SK-N-SH treated with all-trans-retinoic acid at 6 μM for 48 hours (cell line): ENCODE data around the gene C3orf62.

Experiments
- ATAC-seq: fragments of 200-7000 bp; cut with Tn5 transposase; 3 replicates; pipeline ENCODE4 v1.9.1; 2020; ENCODE audit warnings: mild to moderate bottlenecking, moderate library complexity
- ARNTL ChIP-seq: fragments of 450-650 bp; formaldehyde crosslinking; IDR thresholded peaks from 2 replicates; pipeline ENCODE4 v1.5.0; 2020; ENCODE audit warnings: low read depth, mild to moderate bottlenecking, moderate library complexity, borderline replicate concordance
- BACH2 ChIP-seq: fragments of 250-450 bp; sonication (Bioruptor Pico); IDR thresholded peaks from 2 replicates; pipeline ENCODE4 v1.9.0; 2021; ENCODE audit warnings: mild to moderate bottlenecking, borderline replicate concordance
- CSDC2 ChIP-seq: fragments of 250-450 bp; sonication (Bioruptor Pico); IDR thresholded peaks from 2 replicates; pipeline ENCODE4 v1.5.0; 2020; ENCODE audit warnings: mild to moderate bottlenecking, moderate library complexity
- ESRRG ChIP-seq: fragments of 250-450 bp; sonication (Bioruptor Pico); IDR thresholded peaks from 2 replicates; pipeline ENCODE4 v1.6.1; 2021; ENCODE audit warnings: mild to moderate bottlenecking
- GLIS3 ChIP-seq: fragments of 250-450 bp; sonication (Bioruptor Pico); IDR thresholded peaks from 2 replicates; pipeline ENCODE4 v1.5.0; 2020; ENCODE audit warnings: mild to moderate bottlenecking, moderate library complexity
- ISL1 ChIP-seq: fragments of 250-450 bp; sonication (Bioruptor Pico); IDR thresholded peaks from 2 replicates; pipeline ENCODE4 v2.1.2; 2022; ENCODE audit warnings: mild to moderate bottlenecking, moderate library complexity
- OSR1 ChIP-seq: fragments of 250-450 bp; sonication (Bioruptor Pico); IDR thresholded peaks from 2 replicates; pipeline ENCODE4 v1.8.0; 2022; ENCODE audit warnings: moderate library complexity, mild to moderate bottlenecking, inconsistent platforms
- PPARA ChIP-seq: fragments of 250-450 bp; sonication (Bioruptor Pico); IDR thresholded peaks from 2 replicates; pipeline ENCODE4 v1.5.0; 2020; ENCODE audit warnings: mild to moderate bottlenecking, borderline replicate concordance
- RARB ChIP-seq: fragments of 250-450 bp; sonication (Bioruptor Pico); IDR thresholded peaks from 2 replicates; pipeline ENCODE4 v1.8.0; 2021; ENCODE audit warnings: mild to moderate bottlenecking, moderate library complexity
- SNAI2 ChIP-seq: fragments of 250-450 bp; sonication (Bioruptor Pico); IDR thresholded peaks from 2 replicates; pipeline ENCODE4 v1.5.0; 2020; ENCODE audit warnings: mild to moderate bottlenecking, moderate library complexity
- TCF4 ChIP-seq: fragments of 250-450 bp; sonication (Bioruptor Pico); IDR thresholded peaks from 2 replicates; pipeline ENCODE4 v1.8.0; 2021; ENCODE audit warnings: mild to moderate bottlenecking, moderate library complexity, borderline replicate concordance
- TOX ChIP-seq: fragments of 250-450 bp; sonication (Bioruptor Pico); IDR thresholded peaks from 2 replicates; pipeline ENCODE4 v1.8.0; 2021; ENCODE audit warnings: mild to moderate bottlenecking, moderate library complexity, borderline replicate concordance
- ZC3H10 ChIP-seq: fragments of 250-450 bp; sonication (Bioruptor Pico); IDR thresholded peaks from 2 replicates; pipeline ENCODE4 v1.5.1; 2021; ENCODE audit warnings: mild to moderate bottlenecking, moderate library complexity
- ZFP3 ChIP-seq: fragments of 250-450 bp; sonication (Bioruptor Pico); IDR thresholded peaks from 2 replicates; pipeline ENCODE4 v1.5.0; 2020; ENCODE audit warnings: mild to moderate bottlenecking, moderate library complexity
- ZFP30 ChIP-seq: fragments of 450-650 bp; formaldehyde crosslinking; IDR thresholded peaks from 2 replicates; pipeline ENCODE4 v1.5.0; 2022; ENCODE audit warnings: mild to moderate bottlenecking, moderate library complexity
- ZNF565 ChIP-seq: fragments of 450-650 bp; formaldehyde crosslinking; conservative IDR thresholded peaks from 2 replicates; pipeline ENCODE4 v1.5.0; 2020; ENCODE audit warnings: low read depth, mild to moderate bottlenecking, moderate library complexity
- ZNF8 ChIP-seq: fragments of 450-650 bp; formaldehyde crosslinking; IDR thresholded peaks from 2 replicates; pipeline ENCODE4 v1.5.0; 2020; ENCODE audit warnings: mild to moderate bottlenecking, moderate library complexity
- TF ChIP-seq, protein P1 (sequence below): fragments of 250-450 bp; sonication (Bioruptor Pico); IDR thresholded peaks from 2 replicates; pipeline ENCODE4 v1.8.0; 2021; ENCODE audit warnings: low read depth, mild to moderate bottlenecking, moderate library complexity, borderline replicate concordance
- TF ChIP-seq, protein P2 (sequence below): fragments of 250-450 bp; sonication (Bioruptor Pico); IDR thresholded peaks from 2 replicates; pipeline ENCODE4 v1.5.1; 2021; ENCODE audit warnings: mild to moderate bottlenecking, moderate library complexity
- TF ChIP-seq, protein P3 (sequence below): fragments of 250-450 bp; sonication (Bioruptor Pico); IDR thresholded peaks from 2 replicates; pipeline ENCODE4 v1.5.0; 2020; ENCODE audit warnings: mild to moderate bottlenecking, moderate library complexity
- TF ChIP-seq, protein P4 (sequence below): fragments of 250-450 bp; sonication (Bioruptor Pico); IDR thresholded peaks from 2 replicates; pipeline ENCODE4 v1.8.0; 2020; ENCODE audit warnings: mild to moderate bottlenecking, moderate library complexity, borderline replicate concordance

The C3orf62 gene

DNA sequence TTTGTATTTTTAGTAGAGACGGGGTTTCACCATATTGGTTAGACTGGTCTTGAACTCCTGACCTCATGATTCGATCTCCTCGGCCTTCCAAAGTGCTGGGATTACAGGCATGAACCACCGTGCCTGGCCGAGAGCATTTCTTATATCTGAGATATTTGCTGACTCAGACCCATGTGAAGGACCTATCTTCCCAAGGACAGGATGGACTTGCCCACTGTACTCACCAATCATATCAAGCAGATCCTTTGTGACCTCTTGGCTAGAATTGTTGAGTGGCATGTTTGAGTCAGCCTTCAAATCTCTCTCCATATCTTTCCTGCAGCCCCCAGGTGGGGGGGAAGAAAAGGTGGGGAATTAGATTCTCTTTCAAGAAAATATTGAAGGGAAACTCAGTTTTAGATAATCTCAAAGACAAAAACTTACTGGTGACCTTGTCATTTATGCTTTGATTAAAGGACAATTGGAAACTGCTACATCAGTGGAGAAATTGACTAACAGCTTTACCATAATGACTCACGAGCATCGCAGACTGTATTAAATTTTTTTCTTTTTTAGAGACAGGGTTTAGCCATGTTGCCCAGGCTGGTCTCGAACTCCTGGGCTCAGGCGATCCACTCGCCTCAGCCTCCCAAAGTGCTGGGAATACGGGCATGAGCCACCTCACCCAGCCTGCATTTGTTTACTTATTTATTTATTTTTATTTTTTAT is 3.1 kb downstream of the C3orf62 start:
- no peak for ATAC-seq
- TF ChIP-seq TOX (no peak), ZNF8 (CRISPR knock-in tag) (no peak), ZFP3 (CRISPR knock-in tag) (no peak), RARB (no peak), OSR1 (CRISPR knock-in tag) (no peak), ESRRG (CRISPR knock-in tag) (no peak), ISL1 (CRISPR knock-in tag) (no peak)

DNA sequence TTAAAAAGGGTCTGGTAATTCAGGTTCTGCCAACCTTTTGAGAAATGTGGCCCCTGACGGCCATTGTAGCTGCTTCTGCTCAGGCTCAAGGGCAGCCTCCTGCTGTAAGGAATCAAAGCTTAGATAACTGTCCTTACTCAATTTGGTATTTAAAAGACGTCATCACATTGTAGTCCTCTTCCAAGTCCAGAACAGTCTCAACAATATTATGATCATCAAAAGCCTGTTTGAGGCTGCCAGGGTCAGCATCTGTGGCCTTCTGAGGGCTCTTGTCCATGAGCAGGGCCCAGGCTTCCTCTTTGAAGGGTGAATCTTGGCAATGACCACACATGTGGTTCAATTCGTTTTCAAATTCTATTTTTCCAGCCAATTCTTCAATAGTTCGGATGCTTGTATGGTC is 6.0 kb downstream of the C3orf62 start:
- TF ChIP-seq RARB = no peak
- ATAC-seq = no peak

DNA sequence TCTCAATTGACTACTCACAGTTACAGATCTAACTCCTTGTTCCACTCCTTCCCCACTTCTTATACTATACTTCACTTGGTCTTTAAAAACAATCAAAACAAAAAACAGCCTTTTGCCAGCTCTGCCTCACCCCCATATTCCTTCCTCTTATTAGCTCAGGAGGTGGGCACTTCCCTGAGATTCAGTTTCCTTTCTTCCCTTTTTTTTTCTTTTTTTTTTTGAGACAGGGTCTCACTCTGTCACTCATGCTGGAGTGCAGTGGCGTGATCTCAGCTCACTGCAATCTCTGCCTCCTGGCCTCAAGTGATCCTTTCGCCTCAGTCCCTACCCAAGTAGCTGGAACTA is 6.9 kb downstream of the C3orf62 start:
- TF ChIP-seq ZFP30 (no peak), GLIS3 (CRISPR knock-in tag) (no peak), ZNF565 (no peak), PPARA (CRISPR knock-in tag) (no peak)
- TF ChIP-seq, protein P1, sequence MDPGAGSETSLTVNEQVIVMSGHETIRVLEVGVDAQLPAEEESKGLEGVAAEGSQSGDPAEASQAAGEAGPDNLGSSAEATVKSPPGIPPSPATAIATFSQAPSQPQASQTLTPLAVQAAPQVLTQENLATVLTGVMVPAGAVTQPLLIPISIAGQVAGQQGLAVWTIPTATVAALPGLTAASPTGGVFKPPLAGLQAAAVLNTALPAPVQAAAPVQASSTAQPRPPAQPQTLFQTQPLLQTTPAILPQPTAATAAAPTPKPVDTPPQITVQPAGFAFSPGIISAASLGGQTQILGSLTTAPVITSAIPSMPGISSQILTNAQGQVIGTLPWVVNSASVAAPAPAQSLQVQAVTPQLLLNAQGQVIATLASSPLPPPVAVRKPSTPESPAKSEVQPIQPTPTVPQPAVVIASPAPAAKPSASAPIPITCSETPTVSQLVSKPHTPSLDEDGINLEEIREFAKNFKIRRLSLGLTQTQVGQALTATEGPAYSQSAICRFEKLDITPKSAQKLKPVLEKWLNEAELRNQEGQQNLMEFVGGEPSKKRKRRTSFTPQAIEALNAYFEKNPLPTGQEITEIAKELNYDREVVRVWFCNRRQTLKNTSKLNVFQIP (CRISPR knock-in tag) = no peak
- ATAC-seq = no peak

DNA sequence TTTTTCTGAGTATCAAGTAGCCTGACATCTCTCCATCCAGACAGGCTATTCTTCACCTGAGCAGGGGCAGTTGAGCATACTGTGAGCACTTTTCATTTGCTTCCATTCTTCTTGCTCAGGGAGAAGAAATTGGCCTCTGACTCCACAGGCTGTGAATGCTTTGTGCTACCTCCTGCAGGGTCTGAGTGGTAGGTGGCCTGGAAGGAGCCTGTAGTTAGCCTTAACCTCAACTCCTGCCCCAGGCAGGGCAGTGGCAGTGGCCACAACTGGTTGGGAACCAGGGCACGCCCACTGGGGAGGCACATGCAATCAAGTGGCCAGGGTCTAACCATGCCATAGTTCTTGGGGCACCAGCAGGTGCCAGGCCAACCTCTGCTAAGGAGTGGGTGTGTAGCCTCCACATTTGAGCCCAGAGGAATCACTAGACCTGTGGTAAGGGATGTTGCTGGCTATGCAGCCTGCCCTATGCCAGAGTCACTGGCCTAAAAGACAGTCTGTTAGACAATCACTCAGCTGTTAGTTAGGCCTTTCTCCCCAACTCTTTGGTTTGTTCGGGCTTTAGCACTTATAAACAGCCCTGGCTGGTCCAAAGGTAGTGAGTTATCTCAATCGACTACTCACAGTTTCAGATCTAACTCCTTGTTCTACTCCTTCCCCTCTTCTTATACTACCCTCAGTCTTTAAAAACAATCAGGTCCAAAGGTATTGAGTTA is 7.4 kb downstream of the C3orf62 start:
- TF ChIP-seq, protein P2, sequence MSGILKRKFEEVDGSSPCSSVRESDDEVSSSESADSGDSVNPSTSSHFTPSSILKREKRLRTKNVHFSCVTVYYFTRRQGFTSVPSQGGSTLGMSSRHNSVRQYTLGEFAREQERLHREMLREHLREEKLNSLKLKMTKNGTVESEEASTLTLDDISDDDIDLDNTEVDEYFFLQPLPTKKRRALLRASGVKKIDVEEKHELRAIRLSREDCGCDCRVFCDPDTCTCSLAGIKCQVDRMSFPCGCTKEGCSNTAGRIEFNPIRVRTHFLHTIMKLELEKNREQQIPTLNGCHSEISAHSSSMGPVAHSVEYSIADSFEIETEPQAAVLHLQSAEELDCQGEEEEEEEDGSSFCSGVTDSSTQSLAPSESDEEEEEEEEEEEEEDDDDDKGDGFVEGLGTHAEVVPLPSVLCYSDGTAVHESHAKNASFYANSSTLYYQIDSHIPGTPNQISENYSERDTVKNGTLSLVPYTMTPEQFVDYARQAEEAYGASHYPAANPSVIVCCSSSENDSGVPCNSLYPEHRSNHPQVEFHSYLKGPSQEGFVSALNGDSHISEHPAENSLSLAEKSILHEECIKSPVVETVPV (CRISPR knock-in tag) = no peak
- TF ChIP-seq TCF4 = no peak
- no peak for TF ChIP-seq SNAI2 (CRISPR knock-in tag)
- no peak for TF ChIP-seq ZFP30
- no peak for TF ChIP-seq TOX
- TF ChIP-seq, protein P3, sequence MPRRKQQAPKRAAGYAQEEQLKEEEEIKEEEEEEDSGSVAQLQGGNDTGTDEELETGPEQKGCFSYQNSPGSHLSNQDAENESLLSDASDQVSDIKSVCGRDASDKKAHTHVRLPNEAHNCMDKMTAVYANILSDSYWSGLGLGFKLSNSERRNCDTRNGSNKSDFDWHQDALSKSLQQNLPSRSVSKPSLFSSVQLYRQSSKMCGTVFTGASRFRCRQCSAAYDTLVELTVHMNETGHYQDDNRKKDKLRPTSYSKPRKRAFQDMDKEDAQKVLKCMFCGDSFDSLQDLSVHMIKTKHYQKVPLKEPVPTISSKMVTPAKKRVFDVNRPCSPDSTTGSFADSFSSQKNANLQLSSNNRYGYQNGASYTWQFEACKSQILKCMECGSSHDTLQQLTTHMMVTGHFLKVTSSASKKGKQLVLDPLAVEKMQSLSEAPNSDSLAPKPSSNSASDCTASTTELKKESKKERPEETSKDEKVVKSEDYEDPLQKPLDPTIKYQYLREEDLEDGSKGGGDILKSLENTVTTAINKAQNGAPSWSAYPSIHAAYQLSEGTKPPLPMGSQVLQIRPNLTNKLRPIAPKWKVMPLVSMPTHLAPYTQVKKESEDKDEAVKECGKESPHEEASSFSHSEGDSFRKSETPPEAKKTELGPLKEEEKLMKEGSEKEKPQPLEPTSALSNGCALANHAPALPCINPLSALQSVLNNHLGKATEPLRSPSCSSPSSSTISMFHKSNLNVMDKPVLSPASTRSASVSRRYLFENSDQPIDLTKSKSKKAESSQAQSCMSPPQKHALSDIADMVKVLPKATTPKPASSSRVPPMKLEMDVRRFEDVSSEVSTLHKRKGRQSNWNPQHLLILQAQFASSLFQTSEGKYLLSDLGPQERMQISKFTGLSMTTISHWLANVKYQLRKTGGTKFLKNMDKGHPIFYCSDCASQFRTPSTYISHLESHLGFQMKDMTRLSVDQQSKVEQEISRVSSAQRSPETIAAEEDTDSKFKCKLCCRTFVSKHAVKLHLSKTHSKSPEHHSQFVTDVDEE = no peak
- no peak for TF ChIP-seq ZFP3 (CRISPR knock-in tag)
- no peak for TF ChIP-seq ESRRG (CRISPR knock-in tag)
- TF ChIP-seq, protein P4, sequence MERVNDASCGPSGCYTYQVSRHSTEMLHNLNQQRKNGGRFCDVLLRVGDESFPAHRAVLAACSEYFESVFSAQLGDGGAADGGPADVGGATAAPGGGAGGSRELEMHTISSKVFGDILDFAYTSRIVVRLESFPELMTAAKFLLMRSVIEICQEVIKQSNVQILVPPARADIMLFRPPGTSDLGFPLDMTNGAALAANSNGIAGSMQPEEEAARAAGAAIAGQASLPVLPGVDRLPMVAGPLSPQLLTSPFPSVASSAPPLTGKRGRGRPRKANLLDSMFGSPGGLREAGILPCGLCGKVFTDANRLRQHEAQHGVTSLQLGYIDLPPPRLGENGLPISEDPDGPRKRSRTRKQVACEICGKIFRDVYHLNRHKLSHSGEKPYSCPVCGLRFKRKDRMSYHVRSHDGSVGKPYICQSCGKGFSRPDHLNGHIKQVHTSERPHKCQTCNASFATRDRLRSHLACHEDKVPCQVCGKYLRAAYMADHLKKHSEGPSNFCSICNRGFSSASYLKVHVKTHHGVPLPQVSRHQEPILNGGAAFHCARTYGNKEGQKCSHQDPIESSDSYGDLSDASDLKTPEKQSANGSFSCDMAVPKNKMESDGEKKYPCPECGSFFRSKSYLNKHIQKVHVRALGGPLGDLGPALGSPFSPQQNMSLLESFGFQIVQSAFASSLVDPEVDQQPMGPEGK (CRISPR knock-in tag) = no peak
- no peak for ATAC-seq

DNA sequence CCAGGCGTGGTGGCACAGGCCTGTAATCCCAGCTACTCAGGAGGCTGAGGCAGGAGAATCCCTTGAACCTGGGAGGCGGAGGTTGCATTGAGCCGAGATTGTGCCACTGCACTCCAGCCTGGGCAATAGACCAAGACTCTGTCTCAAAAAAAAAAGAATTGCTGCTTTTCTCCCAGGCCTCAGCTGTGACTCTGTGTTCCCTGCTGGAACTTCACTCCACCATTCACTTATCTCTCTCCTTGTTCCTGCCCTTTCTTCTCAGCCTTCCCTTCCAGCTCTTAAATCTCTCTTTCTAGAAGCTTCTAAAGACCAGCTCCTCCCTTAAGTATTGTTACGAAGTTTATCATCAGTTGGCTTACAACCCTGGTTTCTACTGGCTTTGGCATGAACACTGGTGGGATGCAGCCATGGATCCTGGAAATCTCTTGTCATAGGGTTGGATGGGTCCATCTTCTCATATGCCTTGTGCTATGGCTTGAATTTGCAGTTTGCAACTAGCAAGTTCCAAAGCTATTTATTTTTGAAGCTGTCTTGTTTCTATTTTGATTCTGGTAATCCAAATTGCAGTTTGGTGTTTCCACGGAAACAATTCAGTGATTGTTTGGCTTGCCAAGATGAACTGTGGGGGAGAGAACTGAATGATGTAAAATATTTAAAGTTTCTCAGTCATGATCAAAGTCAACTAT is 10.5 kb downstream of the C3orf62 start:
- ATAC-seq = no peak
- no peak for TF ChIP-seq ZNF565
- no peak for TF ChIP-seq TCF4
- no peak for TF ChIP-seq SNAI2 (CRISPR knock-in tag)
- TF ChIP-seq CSDC2 (CRISPR knock-in tag) = no peak
- no peak for TF ChIP-seq BACH2 (CRISPR knock-in tag)
- TF ChIP-seq ESRRG (CRISPR knock-in tag) = no peak
- no peak for TF ChIP-seq TOX
- TF ChIP-seq, protein P2 (CRISPR knock-in tag) = no peak
- no peak for TF ChIP-seq ZC3H10
- TF ChIP-seq ARNTL (CRISPR knock-in tag) = no peak
- TF ChIP-seq, protein P1 (CRISPR knock-in tag) = no peak
- no peak for TF ChIP-seq PPARA (CRISPR knock-in tag)
- no peak for TF ChIP-seq ZNF8 (CRISPR knock-in tag)
